Measurements from ENCODE around the gene ANGPTL1. TPM values are rescaled to one million over a fixed set of nuclear protein-coding genes. Genes with fewer than 3 reads are reported as not detected.

The ANGPTL1 gene
- total and polyA plus RNA-seq, 2 experiments from 2014 or later: 0.58 TPM; not detected in 1

GRCh38 chr1:178918308-178918707 is 47.4 kb upstream of the ANGPTL1 start (continued):
- TF ChIP-seq CTCF (conservative IDR thresholded peaks at IDR 0.05; ENCODE audit: low read depth in 2 of 2) (no peak), EZH2phosphoT487 (IDR thresholded peaks at IDR 0.05; ENCODE audit: unreplicated experiment) (no peak), ZNF114 (CRISPR knock-in tag; IDR thresholded peaks at IDR 0.05) (no peak), JUNB (IDR thresholded peaks at IDR 0.05; ENCODE audit: unreplicated experiment) (no peak), STAT1 (IDR thresholded peaks at IDR 0.05; ENCODE audit: unreplicated experiment) (no peak)

GRCh38 chr1:178916448-178917174 is 45.7 kb upstream of the ANGPTL1 start:
- Histone ChIP-seq H3K27ac (ENCODE audit: low read depth) (no peak overlapping the region), H3K4me1 (ENCODE audit: insufficient read depth) (no peaks in the 10 kb centered on the region), H3K9me2 (ENCODE audit: insufficient read depth) (no peaks in the 10 kb centered on the region), H3F3A (replicated peaks; ENCODE audit: low read depth) (no peaks in the 10 kb centered on the region), H3K4me3 (no peak overlapping the region), H3K27me3 (ENCODE audit: insufficient read depth) (no peaks in the 10 kb centered on the region), H3K4me2 (no peak overlapping the region), H3K79me2 (replicated peaks; ENCODE audit: insufficient read depth) (no peaks in the 10 kb centered on the region), H2AFZ (no peak overlapping the region), H3K36me3 (ENCODE audit: insufficient read depth) (no peaks in the 10 kb centered on the region), H4K20me1 (replicated peaks; ENCODE audit: insufficient read depth) (no peaks in the 10 kb centered on the region)
- H3K4me1 Mint-ChIP-seq: peaks cover 6% of the 10 kb centered on the region; the same call in 2 of the 3 replicates
- H3K9me3 Mint-ChIP-seq: no peaks in the 10 kb centered on the region
- DNase-seq (ENCODE audit: low spot score) (no peak), ATAC-seq (no peak; the same call in 2 of the 3 replicates)
- no peaks in the 10 kb centered on the region for H3K27me3 Mint-ChIP-seq (ENCODE audit: insufficient read depth, low read depth, poor library complexity)
- TF ChIP-seq STAT1 (IDR thresholded peaks at IDR 0.05; ENCODE audit: unreplicated experiment): no peak
- no peak for TF ChIP-seq ZNF114 (CRISPR knock-in tag; IDR thresholded peaks at IDR 0.05)
- no peak for TF ChIP-seq ETS1 (IDR thresholded peaks at IDR 0.05)
- no peak for TF ChIP-seq EZH2phosphoT487 (IDR thresholded peaks at IDR 0.05; ENCODE audit: unreplicated experiment)
- TF ChIP-seq CTCF (conservative IDR thresholded peaks at IDR 0.05; ENCODE audit: low read depth in 2 of 2): no peak
- no peak for TF ChIP-seq NANOG (IDR thresholded peaks at IDR 0.05; ENCODE audit: borderline replicate concordance)
- no peak for TF ChIP-seq POLR2AphosphoS5 (IDR thresholded peaks at IDR 0.05; ENCODE audit: low read depth)
- TF ChIP-seq REST (IDR thresholded peaks at IDR 0.05; ENCODE audit: unreplicated experiment): no peak
- TF ChIP-seq CREB1 (CRISPR knock-in tag; IDR thresholded peaks at IDR 0.05; ENCODE audit: low read depth): no peak
- no peak for TF ChIP-seq EZH2 (IDR thresholded peaks at IDR 0.05; ENCODE audit: low read depth, unreplicated experiment)
- no peak overlapping the region for H3K4me3 Mint-ChIP-seq
- H3K27ac Mint-ChIP-seq: peak overlapping the region; percentile 11; the same call in 1 of the 2 replicates
- peaks cover 16% of the 10 kb centered on the region; the same call in 1 of the 3 replicates for H3K36me3 Mint-ChIP-seq (ENCODE audit: low read depth)

Measured in GM23338 (cell line).